Endometrial microvascular endothelial cells (primary cell): ENCODE measurements around the gene RAI14. TPM values are rescaled to one million over a fixed set of nuclear protein-coding genes. Genes with fewer than 3 reads are reported as not detected.
"Not testable (repeated sequence)": the region's sequence is repeated elsewhere in the genome, so short reads cannot be mapped to it uniquely, and the experiment has no call there.

ENCODE experiments used
- in situ Hi-C: cut with HindIII; loops from 2 replicates; pipeline ENCODE4 v1.10.0; 2017; ENCODE audit warnings: low sequenced_read_pairs, low pct_unique_long_range_greater_than_20kb; ENCODE audit errors: inconsistent ontology term
- total RNA-seq: library from RNA; depleted of rRNA; stranded (reverse); fragments of >200 nt; gene quantifications from one replicate; pipeline ENCODE4 v1.2.3, GENCODE V29; 2015; ENCODE audit errors: inconsistent ontology term

Gene RAI14
- total RNA-seq, 1 donor from 2014 or later: 126 TPM

DNA sequence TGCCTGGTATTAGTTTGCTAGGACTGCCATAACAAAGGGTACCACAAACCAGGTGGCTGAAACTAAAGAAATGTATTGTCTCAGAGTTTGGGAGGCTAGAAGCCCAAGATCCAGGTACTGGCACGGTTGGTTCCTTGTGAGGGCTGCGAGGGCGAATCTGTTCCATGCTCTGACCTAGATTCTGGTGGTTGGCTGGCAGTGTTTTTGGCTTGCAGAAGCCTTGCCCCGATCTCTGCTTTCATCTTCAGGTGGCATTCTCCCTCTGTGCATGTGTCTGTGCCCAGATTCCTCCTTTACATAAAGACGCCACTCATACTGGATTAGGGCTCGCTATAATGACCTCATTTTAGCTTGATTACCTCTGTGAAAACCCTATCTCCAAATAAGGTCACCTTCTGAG is 36.7 kb downstream of the RAI14 start:
- in situ Hi-C loops: no loop called here

GRCh38 chr5:34694012-34694411 is 37.9 kb downstream of the RAI14 start:
- in situ Hi-C loops: no loop called here

GRCh38 chr5:34694685-34695084 is 38.6 kb downstream of the RAI14 start:
- in situ Hi-C loops: no loop called here

- in situ Hi-C loops: no loop called here
These were observed 39.3 kb downstream of the RAI14 start for GRCh38 chr5:34695275-34696027.

DNA sequence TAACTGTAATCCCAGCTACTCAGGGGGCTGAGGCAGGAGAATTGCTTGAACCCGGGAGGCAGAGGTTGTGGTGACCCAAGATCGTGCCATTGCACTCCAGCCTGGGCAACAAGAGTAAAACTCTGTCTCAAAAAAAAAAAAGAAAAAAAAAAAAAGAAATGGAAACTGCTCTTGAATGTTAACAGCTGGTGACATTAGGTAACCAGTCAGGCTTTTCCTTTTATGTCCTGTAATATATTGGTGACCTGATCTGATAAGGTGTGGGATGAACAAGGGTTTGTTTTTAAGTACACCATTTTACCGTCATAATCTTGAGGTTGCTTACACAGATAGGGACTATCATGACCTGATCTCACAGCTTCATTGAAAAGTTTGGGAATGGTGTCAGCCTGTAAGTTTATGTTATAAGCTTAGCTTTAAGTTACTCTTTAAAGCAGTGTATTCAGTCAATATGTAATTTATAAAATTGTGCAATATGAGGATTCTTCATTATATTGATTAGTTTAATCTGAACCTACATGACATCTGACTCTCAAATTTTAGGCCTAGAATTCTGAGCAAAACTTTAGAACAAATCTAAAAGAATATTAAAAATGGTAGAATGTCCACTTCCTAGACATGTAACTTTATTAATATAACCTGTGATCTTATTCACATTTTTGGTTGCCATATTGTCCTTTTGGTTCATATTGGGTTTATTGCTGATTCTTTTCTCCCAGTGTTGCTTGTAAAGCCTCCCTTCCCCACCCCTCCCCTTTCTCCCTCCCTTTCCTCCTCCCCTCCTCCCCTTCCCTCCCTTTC is 41.4 kb downstream of the RAI14 start:
- in situ Hi-C loops: no loop called here

- in situ Hi-C loops: no loop called here
These were observed 41.9 kb downstream of the RAI14 start for GRCh38 chr5:34698109-34698419.

DNA sequence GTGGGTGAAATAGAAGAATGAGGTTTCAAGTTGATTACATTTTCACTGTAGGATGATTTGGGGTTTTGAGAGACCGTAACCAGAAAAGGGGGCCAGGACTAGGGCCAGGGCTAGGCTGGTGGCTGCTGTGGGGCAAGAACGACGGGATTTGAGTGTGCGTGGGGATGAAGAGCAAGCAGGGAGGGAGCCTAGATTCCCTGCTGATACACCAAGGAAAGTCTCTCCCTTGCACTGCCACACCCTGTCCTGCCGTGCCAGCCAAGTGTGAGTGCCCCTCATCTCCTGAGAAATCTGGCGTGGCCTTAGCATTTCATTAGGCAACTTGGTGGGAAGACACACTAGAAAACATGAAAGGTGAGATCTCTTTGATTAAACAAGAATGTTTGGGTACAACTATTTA is 42.6 kb downstream of the RAI14 start:
- in situ Hi-C loops: no loop called here

GRCh38 chr5:34699155-34700077 is 43.3 kb downstream of the RAI14 start:
- in situ Hi-C loops: no loop called here

DNA sequence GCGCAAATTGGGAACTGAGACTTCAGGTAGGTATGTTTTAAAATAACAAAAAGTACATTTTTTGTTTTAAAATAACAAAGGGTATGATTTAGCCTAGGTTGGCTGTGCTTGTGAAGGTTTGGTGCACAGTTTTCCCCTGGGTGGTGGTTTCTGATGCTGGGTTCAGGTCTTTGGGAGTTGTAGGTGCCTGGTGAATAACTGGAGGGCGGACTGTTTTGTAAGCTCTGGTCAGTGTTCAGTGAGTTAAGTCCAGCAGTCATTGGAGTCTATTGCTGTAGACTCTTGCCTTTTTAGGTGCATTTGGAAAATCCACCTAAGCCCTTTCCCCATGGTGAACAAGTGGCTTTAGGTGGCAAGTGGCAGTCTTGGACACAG is 43.9 kb downstream of the RAI14 start:
- in situ Hi-C loops: no loop called here

DNA sequence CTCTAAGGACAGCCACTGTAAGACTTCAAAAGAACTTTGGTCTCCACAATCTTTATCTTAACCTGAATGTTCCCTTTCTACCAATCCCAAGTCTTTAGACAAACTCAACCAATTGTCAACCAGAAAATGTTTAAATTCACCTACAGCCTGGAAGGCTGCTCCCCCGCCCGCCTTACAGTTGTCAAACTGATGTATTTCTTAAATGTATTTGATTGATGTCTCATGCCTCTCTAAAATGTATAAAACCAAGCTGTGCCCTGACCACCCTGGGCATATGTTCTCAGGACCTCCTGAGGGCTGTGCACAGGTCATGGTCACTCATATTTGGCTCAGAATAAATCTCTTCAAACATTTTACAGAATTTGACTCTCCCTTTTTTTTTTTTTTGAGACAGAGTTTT is 45.3 kb downstream of the RAI14 start:
- in situ Hi-C loops: not testable (repeated sequence)

- in situ Hi-C loops: no loop called here
These were observed 47.9 kb downstream of the RAI14 start for GRCh38 chr5:34703767-34704713.

GRCh38 chr5:34706084-34706483 is 50.0 kb downstream of the RAI14 start:
- in situ Hi-C loops: no loop called here

- in situ Hi-C loops: no loop called here
These were observed 51.5 kb downstream of the RAI14 start for GRCh38 chr5:34707451-34708107.

- in situ Hi-C loops: no loop called here
These were observed 52.6 kb downstream of the RAI14 start for GRCh38 chr5:34708777-34709176.

DNA sequence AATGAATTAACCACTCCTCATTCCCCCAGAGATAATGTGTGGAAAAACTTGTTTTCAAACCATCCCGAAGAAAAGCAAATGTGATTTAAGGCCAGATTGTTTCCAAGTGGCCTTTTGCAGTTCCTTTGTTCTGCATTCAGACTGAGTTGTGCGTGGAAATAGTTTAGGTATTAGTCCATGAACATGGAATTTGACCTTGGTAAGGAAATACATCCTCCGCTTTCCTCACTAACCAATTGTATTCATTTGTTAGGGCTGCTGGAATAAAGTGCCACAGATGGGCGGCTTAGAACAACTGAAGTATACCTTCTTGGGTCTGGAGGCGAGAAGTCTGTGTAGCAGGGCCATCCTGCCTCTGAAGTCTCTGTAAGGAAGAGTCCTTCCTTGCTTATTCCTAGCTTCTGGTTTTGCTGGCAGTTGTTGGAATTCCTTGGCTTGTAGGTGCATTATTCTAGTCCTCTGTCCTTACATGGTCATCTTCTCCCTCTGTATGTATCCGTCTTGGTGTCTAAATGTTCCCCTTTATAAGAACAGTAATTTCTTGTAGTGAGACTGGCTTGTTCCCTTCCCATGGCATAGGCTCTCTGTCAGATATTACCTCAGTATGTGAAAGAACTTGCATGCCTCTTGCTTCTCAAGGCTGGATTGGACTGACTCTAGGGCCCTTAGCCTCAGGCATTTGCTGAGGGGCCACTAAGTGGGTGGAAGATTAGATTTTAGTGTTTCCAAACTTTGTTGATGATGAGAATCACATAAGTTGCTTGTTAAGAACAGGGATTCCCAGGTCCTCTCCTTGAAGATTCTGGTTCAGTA is 53.9 kb downstream of the RAI14 start:
- in situ Hi-C loops: no loop called here

DNA sequence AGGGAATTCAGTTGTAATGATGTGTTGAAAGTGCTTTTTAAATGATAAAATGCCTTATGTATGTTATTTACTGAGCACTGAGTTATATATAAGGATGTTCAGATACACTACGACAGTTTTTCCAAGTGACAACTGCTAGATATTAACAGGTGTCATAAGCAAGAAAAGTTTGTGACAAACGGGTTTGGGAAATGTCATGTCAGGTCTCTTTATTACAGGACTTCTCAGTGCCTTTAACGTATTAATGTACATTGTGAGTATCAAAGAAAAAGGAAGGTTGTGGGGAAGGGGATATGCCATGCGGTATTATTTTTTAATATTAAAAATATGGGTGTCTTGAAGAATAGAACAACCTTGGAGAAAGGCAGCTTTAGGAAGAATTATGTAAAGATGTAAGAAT is 56.4 kb downstream of the RAI14 start:
- in situ Hi-C loops: no loop called here

DNA sequence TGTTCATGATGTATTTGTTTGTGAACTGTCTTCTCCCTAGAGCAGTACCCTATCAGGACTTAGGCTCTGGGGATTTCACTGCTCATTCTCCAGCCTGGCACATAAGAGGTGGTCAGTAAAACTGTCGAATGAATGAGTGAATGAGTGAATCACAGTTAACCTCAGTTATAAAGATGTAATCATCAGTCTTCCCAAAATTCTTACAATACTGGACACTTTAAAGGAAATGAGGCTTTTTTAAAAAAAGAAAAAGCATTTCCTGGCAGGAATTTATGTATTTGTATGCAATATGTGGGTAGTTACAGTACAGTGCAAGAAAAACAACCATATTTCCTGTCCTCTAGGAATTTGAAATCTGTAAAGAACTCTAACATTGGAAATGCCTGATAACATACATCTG is 59.6 kb downstream of the RAI14 start:
- in situ Hi-C loops: no loop called here
